DMS153 treated with DMSO at 0.1 percent for 48 hours (cell line): ENCODE data around the gene KRTAP9-9.
"Not testable (repeated sequence)": the region's sequence is repeated elsewhere in the genome, so short reads cannot be mapped to it uniquely, and the experiment has no call there.

Experiments used
- DNase-seq: peaks from one replicate; lab custom pipeline; 2025; ENCODE audit not compliant: unreplicated experiment; lab: John Stamatoyannopoulos, UW

KRTAP9-9 gene

DNA sequence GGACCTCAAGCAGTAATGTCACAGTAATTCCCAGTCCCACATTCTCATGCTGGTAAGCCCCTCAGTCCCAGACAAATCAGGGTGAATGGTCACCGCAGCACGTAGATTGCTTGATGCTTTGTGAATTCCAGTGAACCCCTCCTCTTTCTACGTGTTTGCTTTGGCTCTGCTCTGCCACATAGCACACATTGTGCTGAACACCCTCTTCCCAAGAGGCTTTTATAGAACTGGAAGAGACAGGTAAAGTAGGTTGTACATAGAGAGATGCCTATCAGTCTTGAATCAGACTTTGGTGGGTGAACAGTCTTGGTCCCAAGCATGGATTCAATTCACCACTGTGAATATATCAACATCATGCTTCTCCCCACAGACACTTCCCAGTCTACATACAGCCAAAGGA lies 9.4 kb downstream of the KRTAP9-9 start:
- no peak for DNase-seq

DNA sequence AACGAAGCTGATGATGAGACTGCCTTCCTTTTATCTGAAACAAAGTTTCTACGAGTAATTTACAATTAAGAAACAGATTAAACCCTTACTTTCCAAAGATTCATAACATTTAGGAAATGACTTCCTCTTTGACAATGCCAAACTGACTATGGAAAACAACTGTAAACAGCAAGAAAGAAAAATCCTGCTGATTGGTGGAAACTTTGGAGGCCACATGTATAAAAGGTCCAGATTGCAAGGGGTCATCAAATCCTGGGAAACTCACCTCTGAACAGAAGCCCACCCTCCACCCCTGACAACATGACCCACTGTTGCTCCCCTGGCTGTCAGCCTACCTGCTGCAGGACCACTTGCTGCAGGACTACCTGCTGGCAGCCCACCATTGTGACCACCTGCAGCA lies 9.9 kb downstream of the KRTAP9-9 start, which contains the start of gene KRTAP9-6:
TSS of gene KRTAP9-6 (plus strand) at position 301 of the 400 bp plus-strand sequence. CDS start at position 301, 0 bp downstream.
- DNase-seq, result no peak

DNA sequence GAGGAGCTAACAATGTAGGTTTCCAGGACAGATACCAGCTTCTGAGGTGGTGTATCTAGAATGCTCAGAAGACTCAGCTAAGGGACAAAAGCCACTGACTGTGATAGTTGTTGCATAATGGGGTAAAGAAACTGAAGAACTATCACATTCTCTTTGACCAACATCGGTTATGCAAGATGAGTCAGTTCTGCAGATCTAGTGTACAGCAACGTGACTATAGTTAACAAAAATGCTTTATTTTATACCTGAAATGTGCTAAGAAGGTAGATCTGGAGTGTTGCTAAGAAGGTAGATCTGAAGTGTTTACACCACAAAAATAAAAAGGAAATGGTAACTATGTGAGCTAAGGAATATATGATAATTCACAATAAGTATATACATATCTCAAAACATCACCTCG lies 12.5 kb downstream of the KRTAP9-9 start:
- DNase-seq, result no peak

DNA sequence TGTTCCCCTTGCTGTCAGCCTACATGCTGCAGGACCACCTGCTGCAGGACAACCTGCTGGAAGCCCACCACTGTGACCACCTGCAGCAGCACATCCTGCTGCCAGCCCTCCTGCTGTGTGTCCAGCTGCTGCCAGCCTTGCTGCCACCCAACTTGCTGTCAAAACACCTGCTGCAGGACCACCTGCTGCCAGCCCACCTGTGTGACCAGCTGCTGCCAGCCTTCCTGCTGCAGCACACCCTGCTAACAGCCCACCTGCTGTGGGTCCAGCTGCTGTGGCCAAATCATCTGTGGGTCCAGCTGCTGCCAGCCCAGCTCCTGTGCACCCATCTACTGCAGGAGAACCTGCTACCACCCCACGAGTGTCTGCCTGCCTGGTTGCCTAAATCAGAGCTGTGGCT lies 16.1 kb downstream of the KRTAP9-9 start:
- not testable (repeated sequence) for DNase-seq

DNA sequence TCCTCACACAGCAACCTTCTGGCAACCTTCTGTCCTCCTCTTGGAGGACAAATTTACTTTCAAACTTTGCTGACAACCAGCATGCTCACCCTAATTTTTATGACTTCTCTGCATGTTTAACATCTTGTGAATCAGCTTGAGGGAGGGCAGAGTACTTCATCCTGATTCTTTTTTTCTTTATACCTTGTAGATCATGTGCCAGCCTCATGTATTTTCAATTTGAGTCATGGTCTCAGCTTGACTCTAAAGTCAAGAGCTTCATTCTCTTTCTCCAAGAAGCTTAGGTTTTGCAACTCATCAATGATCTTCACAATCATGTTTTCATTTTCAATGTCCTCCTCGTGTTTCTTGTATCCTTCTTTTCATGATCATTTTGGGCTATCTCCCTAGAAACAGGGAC lies 16.7 kb downstream of the KRTAP9-9 start:
- DNase-seq, result no peak

DNA sequence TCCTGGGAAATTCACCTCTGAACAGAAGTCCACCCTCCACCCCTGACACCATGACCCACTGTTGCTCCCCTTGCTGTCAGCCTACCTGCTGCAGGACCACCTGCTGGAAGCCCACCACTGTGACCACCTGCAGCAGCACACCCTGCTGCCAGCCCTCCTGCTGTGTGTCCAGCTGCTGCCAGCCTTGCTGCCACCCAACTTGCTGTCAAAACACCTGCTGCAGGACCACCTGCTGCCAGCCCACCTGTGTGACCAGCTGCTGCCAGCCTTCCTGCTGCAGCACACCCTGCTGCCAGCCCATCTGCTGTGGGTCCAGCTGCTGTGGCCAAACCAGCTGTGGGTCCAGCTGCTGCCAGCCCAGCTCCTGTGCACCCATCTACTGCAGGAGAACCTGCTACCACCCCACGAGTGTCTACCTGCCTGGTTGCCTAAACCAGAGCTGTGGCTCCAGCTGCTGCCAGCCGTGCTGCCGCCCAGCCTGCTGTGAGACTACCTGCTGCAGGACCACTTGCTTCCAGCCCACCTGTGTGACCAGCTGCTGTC lies 20.5 kb downstream of the KRTAP9-9 start, which contains the start of gene KRTAP9-7:
TSS of gene KRTAP9-7 (plus strand) at position 51 of the 543 bp plus-strand sequence. CDS start at position 51, 0 bp downstream.
- not testable (repeated sequence) for DNase-seq

DNA sequence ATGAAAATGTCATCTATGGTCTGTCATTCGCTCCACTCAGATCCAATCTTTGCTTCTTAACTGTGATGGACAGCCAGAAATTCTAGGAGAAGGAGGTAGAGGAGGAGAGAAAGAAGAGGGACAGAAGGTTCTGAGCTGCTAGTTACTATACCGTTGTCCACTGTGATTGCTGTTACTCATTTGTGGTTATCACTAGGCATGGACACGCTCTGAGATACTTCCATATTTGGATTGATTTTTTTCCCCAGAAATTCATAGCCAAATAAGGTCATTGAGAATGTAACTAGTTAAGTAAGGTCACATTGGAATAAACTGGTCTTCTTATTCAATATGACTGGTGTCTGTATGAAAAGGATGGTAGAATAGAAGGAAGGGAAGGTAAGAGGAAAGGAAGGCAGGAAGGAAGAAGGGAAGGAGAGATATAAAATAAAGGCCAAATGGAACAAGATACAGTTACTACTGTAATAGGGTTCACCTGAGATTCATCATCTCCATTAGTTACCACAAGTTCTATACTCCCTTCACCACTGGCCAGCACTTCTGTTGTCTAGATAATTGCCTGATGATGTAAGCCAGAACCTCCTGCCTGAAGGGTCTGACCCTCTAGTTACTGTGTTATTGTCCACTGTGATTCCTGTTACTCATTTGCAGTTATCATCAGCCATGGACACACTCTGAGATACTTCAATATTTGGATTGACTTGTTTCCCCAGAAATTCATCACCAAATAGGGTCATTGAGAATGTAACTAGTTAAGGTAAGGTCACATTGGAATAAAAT lies 23.2 kb downstream of the KRTAP9-9 start:
- DNase-seq, result no peak

DNA sequence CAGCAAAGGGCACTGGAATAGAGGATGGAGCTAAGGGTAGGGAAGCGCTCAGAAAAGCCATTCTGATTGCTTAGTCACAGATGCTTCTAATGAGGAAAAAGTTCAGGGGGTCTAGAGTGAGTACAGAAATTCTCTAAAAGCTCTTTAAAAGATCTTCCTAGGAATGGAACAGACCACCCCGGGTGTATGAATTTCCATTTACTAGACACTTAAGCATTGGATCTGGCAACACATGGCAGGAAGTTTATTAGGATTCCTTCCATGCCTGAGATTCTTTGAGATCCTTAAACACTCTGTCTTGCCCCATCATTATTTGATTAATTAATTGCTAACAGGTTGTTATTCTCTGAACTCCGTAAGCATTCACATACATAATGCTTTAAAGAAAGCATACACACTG lies 28.9 kb downstream of the KRTAP9-9 start:
- DNase-seq, result no peak

DNA sequence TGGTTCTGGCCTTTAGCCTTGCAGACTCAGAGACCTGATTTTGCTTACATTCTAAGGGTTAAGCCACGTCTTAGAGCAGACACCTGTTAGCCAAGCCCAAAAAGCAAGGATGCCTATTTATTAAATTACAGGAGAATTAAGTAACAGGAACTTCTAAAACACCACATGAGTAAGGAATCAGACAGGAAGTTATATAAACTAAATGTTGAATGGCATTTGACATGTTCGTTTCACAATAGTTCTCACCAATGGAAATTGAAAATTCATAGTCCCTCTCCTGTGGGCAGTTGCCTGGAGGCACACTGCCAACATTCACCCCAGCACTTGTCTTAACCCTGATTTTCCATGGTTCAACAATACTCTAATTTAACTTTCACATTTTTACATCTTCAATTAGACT lies 29.4 kb downstream of the KRTAP9-9 start:
- DNase-seq, result no peak

DNA sequence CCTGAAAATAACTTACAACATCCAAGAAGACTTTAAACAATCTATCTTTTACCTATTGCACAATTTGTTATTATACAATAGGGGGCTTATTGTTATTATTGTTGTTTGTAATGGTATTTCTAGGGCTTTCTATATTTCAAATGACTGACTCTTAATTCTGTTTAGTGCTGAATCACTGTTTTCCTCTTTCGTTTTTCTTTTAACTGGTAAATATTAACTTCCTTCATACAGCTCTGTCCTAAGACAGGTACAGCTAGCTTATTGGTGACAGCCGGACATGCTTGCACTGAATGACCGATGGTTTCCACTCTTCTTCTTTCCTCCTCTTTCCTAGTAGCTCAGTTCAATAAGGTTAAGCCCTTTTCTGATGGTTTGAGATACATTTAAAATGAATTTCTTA lies 31.9 kb downstream of the KRTAP9-9 start:
- DNase-seq, result no peak

DNA sequence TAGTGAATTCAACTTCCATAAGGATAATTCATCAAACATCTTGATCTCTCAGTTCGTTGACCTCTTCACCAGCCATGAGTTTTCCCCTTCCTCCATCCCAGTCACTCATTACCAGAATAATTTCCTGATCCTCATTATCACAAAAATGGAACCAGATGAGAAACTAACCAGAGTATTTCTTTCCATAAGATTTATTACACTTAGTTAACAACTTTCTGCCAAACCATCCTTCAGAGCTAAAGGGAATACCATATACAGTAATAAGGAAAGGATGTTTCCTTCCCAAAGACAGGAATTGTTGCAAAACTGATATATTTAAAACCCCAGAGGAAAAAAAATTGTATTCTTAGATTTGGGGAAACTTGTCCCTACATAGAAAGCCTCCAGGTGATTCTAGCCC lies 38.8 kb downstream of the KRTAP9-9 start:
- DNase-seq, result no peak

DNA sequence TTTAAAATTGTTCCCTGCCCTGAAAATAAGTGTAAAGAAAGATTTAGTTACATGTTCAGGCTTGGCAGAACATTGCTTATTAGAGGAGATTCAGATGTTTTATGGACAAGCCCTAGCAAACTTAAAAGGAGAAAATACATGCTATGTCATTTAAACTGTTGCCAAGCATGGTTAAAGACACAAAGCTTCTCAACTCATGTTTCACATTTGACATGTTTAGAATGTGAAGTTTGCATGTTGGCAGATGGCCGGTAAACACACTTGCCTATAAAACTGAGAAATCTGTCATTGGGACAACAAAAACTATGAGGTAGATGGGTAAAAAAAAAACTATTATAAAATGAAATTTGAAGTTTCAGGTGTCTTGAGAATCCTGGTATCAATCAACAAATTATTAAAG lies 41.7 kb downstream of the KRTAP9-9 start:
- DNase-seq, result no peak

DNA sequence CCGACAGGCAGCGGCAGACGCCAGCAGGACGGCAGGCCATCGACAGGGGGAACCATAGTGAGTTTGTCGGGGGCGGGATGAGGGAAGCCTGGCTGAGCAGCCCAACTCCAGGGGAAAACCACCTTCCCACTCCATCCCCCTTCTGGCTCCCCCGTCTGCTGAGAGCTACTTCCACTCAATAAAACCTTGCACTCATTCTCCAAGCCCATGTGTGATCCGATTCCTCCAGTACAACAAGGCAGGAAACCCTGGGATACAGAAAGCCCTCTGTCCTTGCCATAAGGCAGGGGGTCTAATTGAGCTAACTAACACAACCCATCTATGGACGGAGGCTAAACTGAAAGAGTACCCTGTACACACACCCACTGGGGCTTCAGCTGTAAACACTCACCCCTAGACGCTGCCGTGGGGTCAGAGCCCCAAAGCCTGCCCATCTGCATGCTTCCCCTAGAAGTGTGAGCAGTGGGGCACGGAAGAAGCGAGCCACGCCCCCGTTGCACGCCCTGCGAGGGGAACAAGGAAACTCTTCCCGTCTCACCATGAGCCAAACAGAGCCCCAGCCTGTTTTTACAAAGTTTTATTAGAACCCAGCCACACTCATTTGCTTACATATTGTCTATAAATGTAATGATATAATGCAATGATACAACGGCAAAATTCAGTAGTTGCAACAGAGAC lies 43.4 kb downstream of the KRTAP9-9 start:
- DNase-seq, result no peak

DNA sequence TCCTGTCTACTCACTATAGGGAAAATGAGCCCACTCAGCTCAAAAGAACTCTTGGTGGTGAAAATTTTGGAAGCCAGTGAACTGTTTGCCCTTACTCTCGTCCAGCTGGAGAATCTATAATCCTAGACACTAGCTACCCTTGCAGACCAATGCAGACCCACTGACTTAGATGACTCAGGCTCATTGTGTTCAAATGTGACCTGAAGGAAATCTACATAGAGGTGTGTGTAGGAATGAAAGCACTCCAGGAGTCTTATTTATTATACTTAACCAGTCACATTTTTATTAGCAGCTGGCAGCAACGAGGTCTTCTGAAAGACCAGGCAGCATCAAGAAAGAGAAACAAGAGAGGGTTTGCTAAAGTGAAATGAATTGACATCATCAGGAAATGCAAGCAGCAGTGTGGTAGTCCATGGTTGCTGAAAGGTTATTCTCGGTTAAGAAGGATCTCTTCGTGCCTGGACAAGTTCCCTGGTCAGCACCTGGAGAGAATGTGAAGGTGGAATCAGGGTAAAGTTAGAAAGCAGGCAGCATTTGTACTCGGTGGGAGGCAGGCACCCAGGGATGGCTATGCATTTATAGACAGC lies 46.1 kb downstream of the KRTAP9-9 start:
- DNase-seq, result no peak

DNA sequence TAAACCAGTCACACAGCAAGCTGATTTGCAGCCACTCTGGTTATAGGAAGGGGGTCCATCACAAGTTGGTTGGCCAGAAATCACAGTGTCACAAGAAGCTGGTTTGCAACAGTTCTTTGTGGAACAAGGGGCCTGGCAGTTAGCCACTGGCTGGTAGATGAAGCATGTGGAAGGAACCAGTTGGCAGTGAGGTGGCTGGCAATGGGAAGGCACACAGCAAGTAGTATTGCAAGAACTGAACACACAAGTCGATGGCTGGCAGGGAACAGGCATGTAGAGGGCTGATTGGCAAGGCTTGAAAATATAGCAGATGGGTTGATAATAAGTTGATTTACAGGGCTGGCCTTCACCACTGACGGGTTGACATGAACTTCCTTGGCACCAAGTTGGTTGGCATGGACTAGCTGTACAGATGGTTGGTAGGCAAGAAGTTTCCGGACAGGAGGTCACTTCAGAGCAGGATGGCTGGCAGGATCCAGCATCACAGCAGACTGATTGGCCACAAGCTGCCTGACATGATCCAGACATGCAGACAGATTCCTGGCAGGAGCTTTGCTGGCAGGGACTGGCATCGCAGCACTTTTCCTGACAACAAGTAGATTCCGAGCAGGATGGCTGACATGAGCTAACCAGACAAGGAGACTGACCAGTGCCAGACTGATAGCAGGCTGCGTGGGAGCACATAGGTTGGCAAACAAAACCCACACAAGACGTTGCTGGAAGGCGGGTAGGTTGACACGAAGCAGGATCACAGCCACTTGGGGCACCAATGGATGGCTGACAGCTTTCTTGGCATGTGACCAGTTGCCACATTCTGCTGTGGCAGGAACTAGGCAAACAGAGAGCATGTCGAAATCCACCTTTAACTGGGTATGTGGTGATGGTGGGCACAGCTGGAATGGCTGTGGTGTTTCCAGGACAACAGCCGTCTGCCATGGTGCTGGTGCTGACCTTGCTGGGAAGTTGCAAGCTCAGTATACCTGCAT lies 47.0 kb downstream of the KRTAP9-9 start, which contains the start of gene KRTAP29-1:
TSS of gene KRTAP29-1 (minus strand) at position 936 of the 986 bp plus-strand sequence. CDS start at position 936, 0 bp downstream.
- no peak for DNase-seq

DNA sequence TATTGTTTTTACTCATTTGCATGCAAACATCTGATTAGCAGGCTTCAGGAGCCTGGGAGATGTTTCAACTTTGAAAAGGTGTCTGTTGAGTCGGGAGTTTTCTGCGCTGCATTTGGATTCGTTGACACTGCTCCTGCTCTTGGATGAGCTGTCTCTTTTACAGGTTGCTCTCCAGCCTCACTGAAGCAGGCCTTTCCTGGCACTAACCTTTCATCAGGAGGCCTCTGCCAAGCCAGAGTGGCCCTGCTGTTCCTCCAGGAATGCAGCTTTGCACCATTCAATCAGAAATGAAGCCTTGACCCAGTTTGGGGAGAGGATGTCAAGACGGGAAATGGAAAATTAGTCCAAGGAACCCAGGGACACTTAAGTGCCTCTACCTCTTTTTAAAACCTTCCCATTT lies 47.8 kb downstream of the KRTAP9-9 start:
- DNase-seq, result no peak

DNA sequence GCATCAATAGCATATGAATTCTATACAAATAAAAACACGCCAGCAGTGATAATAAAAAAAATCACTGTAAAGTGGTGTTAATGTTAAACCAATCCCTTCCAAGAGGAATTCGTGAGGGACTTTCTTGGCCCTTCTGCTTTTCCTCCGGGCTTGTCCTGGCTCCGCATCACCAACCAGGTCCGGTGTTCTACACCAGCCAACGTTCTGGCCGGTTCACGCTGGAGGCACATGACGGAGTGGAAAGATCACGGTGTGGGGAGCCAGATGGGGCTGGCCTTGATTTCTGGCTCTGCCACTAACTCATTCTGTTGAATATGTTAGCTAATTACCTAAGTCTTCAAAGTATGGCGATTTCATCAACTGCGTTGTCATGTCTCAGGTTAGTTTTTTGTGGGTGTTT lies 48.9 kb downstream of the KRTAP9-9 start:
- no peak for DNase-seq
